Neural crest cell (in vitro differentiated cells): ENCODE measurements around the gene CHMP6. TPM values are rescaled to one million over a fixed set of nuclear protein-coding genes. Genes with fewer than 3 reads are reported as not detected.

Experiments
- DNase-seq: peaks from one replicate; pipeline ENCODE4 v3.0.0; 2021; ENCODE audit warnings: low read depth, mixed read lengths, low spot score
- H3K27ac Mint-ChIP-seq: one replicate; pipeline ENCODE4 v1.8.0; 2021; ENCODE audit warnings: mild to moderate bottlenecking, mixed read lengths; ENCODE audit not compliant: unreplicated experiment
- H3K27me3 Mint-ChIP-seq: 2 replicates; pipeline ENCODE4 v1.8.0; 2021; ENCODE audit warnings: low read depth, mild to moderate bottlenecking, mixed read lengths
- H3K36me3 Mint-ChIP-seq: 2 replicates; pipeline ENCODE4 v1.8.0; 2021; ENCODE audit warnings: low read depth, mild to moderate bottlenecking, mixed read lengths
- H3K4me1 Mint-ChIP-seq: 2 replicates; pipeline ENCODE4 v1.8.0; 2021; ENCODE audit warnings: mixed read lengths
- H3K4me3 Mint-ChIP-seq: one replicate; pipeline ENCODE4 v1.8.0; 2021; ENCODE audit warnings: mild to moderate bottlenecking, mixed read lengths
- H3K9me3 Mint-ChIP-seq: 2 replicates; pipeline ENCODE4 v1.8.0; 2021; ENCODE audit warnings: mixed read lengths
- total RNA-seq: library from RNA; stranded (reverse); gene quantifications from 2 replicates; pipeline ENCODE4 v1.2.1, GENCODE V29; 2021
- TF ChIP-seq, protein P1 (sequence below): fragments of 200-600 bp; sonication (generic); conservative IDR thresholded peaks from 2 replicates; pipeline ENCODE4 v1.5.0; 2021; ENCODE audit warnings: antibody characterized with exemption, mild to moderate bottlenecking

Gene CHMP6
- total RNA-seq, 1 donor from 2014 or later = 32.7 TPM

DNA sequence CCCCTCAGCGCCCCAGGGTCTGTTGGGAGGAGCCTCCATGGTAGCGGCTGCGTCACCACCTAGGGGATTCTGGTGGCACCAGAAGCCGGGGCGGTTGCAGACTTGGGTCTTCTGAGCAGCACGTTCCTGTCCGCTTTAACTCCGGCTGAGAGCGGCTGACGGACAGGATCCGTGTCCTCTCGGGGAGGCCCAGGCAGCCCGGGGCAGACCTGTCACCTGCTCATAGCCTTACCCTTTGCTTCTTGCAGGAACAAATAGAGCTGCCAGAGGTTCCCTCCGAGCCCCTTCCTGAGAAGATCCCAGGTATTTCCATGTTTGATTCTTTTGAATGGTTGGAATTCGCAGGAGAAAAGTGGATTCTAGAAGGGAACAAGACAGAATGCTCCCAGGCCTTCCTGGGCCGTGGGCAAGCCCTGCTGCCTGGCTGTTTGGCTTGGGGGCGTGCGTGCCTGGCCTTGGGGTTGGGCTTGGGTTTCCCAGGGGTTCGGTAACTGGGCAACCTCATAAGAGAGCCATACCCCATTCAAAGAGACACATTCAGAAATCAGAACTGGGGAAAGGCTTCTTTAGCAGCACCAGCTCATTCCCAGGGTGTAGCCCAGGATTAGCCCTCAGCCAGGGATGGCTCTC is 6.6 kb downstream of the CHMP6 start:
- DNase-seq = no peak
- Mint-ChIP-seq H3K27me3 (peaks cover 19% of the 10 kb centered on the region), H3K27ac (no peak overlapping the region), H3K36me3 (no peaks in the 10 kb centered on the region), H3K4me3 (no peak overlapping the region), H3K9me3 (no peaks in the 10 kb centered on the region), H3K4me1 (peaks cover 7% of the 10 kb centered on the region)
- TF ChIP-seq, protein P1, sequence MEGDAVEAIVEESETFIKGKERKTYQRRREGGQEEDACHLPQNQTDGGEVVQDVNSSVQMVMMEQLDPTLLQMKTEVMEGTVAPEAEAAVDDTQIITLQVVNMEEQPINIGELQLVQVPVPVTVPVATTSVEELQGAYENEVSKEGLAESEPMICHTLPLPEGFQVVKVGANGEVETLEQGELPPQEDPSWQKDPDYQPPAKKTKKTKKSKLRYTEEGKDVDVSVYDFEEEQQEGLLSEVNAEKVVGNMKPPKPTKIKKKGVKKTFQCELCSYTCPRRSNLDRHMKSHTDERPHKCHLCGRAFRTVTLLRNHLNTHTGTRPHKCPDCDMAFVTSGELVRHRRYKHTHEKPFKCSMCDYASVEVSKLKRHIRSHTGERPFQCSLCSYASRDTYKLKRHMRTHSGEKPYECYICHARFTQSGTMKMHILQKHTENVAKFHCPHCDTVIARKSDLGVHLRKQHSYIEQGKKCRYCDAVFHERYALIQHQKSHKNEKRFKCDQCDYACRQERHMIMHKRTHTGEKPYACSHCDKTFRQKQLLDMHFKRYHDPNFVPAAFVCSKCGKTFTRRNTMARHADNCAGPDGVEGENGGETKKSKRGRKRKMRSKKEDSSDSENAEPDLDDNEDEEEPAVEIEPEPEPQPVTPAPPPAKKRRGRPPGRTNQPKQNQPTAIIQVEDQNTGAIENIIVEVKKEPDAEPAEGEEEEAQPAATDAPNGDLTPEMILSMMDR = no peak

DNA sequence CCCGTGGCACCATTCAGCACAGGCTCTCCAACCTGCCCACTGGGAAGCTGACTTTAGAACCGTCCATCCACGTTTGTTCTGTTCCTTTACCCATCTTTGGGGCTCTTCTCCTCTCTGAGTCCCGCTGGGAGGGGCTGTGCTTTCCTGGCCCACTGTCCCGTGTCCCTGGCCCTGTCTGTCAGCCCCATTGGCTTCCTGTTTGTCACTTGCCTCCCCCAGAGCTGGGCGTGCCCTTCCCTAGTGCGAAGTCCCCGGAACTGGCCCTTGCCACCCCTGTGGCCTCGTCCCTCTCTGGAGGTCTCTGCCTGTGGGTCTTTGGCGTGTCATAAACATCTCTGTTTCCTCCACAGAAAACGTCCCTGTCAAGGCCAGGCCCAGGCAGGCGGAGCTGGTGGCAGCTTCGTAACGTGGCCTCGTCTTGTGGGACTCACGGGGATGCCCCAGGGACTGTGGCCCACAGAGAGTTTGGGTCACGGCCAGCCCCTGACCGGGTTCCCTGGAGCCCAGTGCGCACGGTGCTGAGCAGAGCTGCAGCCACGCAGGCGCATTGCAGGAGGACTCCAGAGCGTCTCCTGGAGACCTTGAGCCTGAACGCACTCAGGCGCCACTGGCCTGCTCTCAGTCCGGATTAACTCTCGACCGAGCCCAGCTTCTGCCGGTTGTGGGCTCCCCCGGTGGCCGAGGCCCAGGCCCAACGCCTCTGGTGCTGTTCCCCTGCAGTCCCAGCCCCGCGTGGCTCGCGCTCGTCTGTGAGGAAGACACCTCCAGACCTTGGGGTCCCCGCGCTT is 7.3 kb downstream of the CHMP6 start:
- H3K4me1 Mint-ChIP-seq = peaks cover 13% of the 10 kb centered on the region
- no peaks in the 10 kb centered on the region for H3K36me3 Mint-ChIP-seq
- H3K27ac Mint-ChIP-seq = no peak overlapping the region
- H3K27me3 Mint-ChIP-seq = peaks cover 24% of the 10 kb centered on the region
- TF ChIP-seq, protein P1 = no peak
- no peaks in the 10 kb centered on the region for H3K9me3 Mint-ChIP-seq
- H3K4me3 Mint-ChIP-seq = no peak overlapping the region
- DNase-seq = no peak

DNA sequence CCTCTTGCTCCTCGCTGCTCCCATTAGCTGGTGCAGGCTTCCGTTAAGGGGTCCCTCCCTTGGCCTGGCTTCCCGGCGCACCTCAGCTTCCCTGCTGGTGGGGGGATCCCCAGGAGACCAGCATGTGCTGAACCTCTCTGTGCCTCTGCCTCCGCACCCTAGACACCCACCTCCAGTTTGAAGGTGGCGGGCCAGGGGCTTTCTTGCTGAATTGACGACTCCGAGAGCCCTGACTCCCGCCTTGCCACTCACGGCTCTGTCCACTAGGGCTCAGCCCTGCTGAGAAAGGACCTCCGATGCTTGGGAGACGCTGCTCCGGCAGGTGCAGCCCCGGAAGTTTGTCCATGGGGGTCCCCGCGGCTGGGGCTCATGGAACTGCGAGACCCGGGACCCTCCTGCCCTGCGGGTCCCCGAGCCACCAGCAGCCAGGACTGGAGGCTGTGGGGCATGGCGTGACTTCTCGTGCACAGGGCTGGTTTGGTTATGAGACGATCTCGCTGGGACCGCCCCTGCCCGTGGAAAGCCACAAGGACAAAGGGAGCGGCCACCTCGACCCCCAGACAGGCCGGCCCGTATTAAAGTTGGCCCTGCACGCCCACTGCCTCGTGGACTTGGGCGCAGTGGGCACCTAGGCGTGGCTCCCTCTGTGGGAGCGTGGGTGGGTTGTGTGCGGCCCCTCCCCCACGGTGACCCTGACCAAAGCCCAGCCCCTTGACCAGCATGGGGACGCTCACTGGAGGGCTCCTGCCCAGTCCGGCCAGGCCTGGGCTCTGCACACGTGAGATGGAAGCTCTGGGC is 8.1 kb downstream of the CHMP6 start:
- H3K4me1 Mint-ChIP-seq = peaks cover 16% of the 10 kb centered on the region
- no peak overlapping the region for H3K27ac Mint-ChIP-seq
- H3K4me3 Mint-ChIP-seq = no peak overlapping the region
- no peaks in the 10 kb centered on the region for H3K36me3 Mint-ChIP-seq
- no peaks in the 10 kb centered on the region for H3K9me3 Mint-ChIP-seq
- TF ChIP-seq, protein P1 = no peak
- DNase-seq = no peak
- H3K27me3 Mint-ChIP-seq = peaks cover 28% of the 10 kb centered on the region

DNA sequence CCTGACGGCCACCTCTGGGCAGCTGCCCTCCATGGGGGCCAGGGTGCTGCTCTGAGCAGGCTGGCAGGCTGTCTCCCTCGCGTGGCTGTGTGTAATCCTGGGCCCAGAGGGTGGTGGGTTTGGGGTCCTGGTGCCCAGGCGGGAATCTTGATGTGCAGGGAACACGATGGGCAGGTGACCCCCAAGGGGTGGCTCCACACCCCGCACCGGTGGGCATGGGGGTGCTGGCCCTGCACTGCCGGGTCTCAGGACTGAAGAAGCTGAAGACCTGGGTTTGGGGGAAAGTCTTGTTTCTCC is 8.6 kb downstream of the CHMP6 start:
- Mint-ChIP-seq H3K36me3 (no peaks in the 10 kb centered on the region), H3K4me3 (no peak overlapping the region), H3K27me3 (peaks cover 34% of the 10 kb centered on the region), H3K27ac (no peak overlapping the region), H3K4me1 (peaks cover 18% of the 10 kb centered on the region), H3K9me3 (no peaks in the 10 kb centered on the region)
- TF ChIP-seq, protein P1 = no peak
- no peak for DNase-seq

DNA sequence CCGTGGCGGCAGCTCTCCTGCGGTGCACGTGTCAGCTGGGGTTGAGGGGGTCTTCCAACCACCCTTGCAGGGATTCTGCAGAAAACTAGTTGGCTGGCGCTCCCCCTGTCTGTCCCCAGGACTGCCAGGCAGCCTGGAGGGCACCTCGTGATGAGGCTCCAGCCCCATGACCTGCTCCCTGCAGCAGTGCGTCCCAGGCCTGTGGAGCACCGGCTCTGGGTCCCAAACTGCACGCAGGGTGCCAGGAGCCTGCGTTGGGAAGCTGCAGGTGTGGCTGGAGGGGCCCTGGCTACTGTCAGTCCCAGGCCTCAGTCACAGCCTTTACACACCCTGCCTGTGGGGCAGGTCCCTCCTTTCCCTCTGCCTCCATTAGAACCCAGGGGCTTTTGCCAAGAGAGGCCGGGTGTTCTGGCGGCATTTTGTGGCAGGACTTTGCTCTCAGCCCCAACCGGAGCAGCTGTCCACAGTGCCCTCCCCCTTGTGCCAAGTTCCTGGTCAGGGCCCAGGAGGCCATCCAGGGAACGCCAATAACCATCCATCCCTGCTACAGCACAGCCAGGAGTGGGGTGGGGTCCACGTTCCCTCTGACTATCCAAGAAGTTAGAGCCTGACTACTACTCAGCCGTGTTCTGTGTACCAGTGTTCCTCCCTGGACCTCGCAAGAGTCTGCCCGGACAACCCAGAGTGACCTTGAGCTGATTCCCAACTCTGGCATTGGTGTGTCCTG is 9.2 kb downstream of the CHMP6 start:
- TF ChIP-seq, protein P1 = no peak
- Mint-ChIP-seq H3K27me3 (peaks cover 39% of the 10 kb centered on the region), H3K9me3 (no peaks in the 10 kb centered on the region), H3K4me3 (no peak overlapping the region), H3K4me1 (peaks cover 18% of the 10 kb centered on the region), H3K36me3 (no peaks in the 10 kb centered on the region), H3K27ac (no peak overlapping the region)
- no peak for DNase-seq
